CD4-positive, alpha-beta T cell treated with Interleukin-17A for 4 hours (primary cell): ENCODE results near the gene AMN.
"Not testable (repeated sequence)": the region's sequence is repeated elsewhere in the genome, so short reads cannot be mapped to it uniquely, and the experiment has no call there.

Experiments used
- DNase-seq: peaks from one replicate; pipeline ENCODE4 v3.0.0-alpha.2; 2020; ENCODE audit warnings: mixed read lengths

AMN gene

GRCh38 chr14:102922490-102923200 is at the start of gene AMN:
AMN (plus strand) TSS chr14:102922663; CDS start chr14:102922689, 26 bp downstream.
- no peak for DNase-seq

GRCh38 chr14:102873131-102873530 is 49.3 kb upstream of the AMN start:
- DNase-seq = no peak

DNA sequence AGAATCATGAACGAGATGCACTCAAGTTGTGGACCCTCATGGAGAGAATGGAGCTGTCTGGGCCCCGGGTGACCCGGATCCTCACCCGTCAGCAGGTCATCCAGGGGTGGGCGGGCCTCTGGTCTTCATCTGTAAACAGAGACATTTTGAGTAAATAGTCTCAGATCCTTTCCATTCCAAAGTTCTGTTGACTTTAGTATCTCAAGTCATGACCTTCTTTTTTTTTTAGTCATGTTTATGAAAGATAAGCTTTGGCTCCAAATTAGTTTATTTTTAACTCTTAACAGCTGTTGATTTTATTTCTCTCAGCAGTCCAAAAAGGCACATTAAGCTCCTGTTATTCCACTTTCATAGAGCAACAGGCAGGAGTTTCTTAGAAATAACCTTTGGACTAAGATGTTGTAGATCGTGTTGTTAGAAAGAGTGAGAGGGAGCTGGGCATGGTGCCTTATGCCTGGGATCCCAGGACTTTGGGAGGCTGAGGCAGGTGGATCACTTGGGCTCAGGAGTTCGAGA is 48.9 kb upstream of the AMN start:
- no peak for DNase-seq

DNA sequence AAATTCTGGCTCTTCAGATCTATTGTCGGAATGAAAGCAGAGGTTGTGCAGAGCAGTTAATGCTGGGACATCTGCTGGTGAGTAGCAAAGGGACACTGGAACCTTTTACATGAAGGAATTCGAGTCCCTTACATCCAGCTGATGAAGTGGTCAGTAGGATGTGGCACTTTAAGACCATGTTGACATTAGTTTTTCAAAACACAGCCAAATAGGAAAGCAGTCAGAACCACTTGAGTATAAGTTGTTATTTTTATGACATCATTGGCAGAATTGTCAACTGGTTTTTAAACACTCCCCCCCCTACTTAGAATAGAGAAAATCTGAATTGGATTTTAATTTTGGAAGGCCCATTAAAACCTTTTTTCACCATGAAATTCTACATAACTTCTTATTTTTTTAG is 46.8 kb upstream of the AMN start:
- DNase-seq = no peak

DNA sequence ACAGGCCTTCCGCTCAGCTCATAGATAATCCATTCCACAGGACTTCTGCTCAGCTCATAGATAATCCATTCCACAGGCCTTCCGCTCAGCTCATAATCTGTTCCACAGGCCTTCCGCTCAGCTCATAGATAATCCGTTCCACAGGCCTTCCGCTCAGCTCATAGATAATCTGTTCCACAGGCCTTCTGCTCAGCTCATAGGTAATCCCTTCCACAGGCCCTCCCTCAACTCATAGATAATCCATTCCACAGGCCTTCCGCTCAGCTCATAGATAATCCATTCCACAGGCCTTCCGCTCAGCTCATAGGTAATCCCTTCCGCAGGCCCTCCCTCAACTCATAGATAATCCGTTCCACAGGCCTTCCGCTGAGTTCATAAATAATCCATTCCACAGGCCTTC is 45.0 kb upstream of the AMN start:
- not testable (repeated sequence) for DNase-seq

GRCh38 chr14:102878174-102878969 is 44.1 kb upstream of the AMN start:
- no peak for DNase-seq

- DNase-seq = no peak
Observed at GRCh38 chr14:102878970-102879460, 43.4 kb upstream of the AMN start.

DNA sequence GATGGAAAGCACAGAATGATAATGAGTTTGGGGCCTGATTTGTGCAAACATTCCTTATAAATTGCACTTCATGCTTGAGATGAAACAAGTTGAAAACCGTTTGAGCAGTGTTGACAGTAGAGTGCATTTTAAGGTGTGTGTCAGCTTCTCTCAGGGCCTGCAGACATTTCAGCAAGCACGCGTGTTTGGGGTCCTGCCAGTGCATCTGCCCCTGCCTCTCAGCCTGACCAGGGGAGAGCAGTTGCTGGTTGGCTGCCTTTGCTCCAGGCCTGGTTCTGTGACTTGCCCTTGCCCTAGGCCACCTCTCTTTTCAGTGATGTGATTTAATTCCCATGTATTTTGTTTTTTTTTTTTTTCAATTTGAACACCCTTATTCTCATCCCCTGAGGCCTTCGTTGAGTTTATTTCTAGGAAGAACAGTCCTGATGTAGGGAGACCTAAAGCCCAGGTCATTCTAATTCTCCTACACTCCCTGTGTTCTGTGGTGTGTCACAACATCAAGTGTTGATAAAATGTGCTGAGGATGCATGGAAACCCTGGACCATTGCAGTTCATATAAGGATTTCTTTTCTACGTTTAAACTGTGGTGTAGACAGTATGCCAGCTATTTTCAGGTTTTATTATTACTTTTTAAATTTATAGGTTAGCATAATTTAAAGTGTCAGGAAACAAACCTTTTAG is 40.1 kb upstream of the AMN start:
- DNase-seq = no peak

- DNase-seq = no peak
Observed at GRCh38 chr14:102883089-102883541, 39.3 kb upstream of the AMN start.

DNA sequence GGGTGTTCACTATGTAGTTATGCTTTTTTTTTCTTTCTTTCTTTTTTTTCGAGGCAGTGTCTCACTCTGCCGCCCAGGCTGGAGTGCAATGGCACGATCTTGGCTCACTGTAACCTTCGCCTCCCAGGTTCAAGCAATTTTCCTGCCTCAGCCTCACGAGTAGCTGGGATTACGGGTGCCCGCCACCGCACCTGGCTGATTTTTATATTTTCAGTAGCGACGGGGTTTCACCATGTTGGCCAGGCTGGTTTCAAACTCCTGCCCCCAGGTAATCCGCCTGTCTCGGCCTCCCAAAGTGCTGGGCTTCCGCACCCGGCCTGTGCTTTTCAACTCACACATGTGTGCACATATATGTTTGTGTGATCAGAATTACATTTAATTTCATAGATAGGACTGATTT is 38.9 kb upstream of the AMN start:
- no peak for DNase-seq

GRCh38 chr14:102885737-102886447 is 36.6 kb upstream of the AMN start:
- no peak for DNase-seq

DNA sequence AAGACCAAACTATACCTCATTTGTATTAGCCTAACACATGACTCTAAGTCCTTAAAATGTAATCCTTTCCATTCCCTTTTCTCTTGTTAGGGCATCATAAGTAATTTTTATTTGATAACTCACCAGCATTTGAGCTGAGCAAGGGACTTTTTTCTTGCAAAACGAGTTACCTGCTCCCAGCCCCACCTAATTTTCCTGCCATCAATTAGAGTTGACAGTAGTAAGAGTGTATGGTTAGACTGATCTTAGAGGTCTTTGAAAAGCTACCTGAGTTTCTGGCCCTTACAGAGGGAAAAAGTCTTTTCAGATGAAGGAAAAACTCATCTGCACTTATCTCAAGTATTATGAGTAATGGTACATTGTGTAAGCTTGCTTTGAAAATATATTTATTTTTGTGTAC is 33.7 kb upstream of the AMN start:
- DNase-seq = no peak

DNA sequence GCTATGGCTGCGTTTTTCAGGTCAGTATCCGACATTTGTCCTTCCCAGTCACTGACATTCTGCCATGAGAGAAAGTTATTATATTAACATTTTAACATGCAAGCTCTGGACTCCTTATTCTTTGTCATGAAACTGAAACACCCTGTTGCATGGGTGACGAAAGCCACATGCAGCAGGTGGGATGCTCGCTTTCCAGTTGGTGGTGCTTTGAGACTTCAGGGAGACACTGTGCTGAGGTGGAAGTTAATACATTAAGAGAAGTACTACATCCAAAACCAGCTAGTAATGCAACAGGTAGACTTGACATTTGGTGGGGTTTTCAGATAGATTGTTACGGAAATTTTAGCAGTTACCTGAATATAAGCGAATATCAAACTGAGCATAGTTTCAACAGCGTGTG is 32.8 kb upstream of the AMN start:
- no peak for DNase-seq

GRCh38 chr14:102891111-102891510 is 31.4 kb upstream of the AMN start:
- no peak for DNase-seq

GRCh38 chr14:102891556-102891955 is 30.9 kb upstream of the AMN start:
- DNase-seq = no peak

DNA sequence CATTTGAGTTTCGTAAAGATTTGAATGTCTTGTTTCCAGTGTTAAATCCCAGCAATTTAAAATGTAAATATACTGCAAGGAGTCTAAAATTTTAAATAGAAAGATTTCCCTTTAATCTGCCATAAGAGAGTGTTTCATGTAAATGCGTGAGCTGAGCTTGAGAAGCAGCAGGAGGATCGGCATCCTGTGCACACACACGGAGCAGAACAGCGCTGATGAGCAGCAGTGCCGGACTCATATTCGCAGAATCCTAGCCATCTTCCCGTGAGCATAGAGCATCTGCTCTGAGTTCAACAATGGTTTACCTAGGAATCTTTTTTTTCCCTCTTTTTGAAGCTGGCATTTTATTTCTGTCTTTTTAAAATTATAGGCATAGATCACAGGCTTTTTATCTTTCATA is 29.8 kb upstream of the AMN start:
- no peak for DNase-seq

GRCh38 chr14:102893452-102893851 is 29.0 kb upstream of the AMN start:
- no peak for DNase-seq

GRCh38 chr14:102896735-102897134 is 25.7 kb upstream of the AMN start:
- DNase-seq = not testable (repeated sequence)

- no peak for DNase-seq
Observed at GRCh38 chr14:102897299-102898027, 25.0 kb upstream of the AMN start.

DNA sequence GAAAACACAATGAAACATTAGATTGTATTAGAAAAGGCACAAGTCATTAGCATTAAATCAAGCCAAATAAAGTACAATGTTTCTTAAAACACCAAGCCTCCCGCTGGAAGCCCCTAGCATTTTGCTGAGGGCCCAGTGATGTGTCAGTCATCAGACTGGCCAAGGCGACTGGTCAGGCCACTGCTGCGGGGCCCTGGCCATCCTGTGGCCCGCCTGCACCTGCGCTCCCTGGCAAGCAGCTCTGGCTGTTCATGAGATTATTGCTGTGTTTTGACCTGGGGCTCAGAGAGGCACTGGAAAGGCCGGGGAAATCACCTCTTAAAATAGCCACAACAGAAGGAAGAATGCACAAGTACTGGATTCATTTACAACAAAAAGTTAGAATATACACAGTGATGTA is 24.2 kb upstream of the AMN start:
- no peak for DNase-seq

DNA sequence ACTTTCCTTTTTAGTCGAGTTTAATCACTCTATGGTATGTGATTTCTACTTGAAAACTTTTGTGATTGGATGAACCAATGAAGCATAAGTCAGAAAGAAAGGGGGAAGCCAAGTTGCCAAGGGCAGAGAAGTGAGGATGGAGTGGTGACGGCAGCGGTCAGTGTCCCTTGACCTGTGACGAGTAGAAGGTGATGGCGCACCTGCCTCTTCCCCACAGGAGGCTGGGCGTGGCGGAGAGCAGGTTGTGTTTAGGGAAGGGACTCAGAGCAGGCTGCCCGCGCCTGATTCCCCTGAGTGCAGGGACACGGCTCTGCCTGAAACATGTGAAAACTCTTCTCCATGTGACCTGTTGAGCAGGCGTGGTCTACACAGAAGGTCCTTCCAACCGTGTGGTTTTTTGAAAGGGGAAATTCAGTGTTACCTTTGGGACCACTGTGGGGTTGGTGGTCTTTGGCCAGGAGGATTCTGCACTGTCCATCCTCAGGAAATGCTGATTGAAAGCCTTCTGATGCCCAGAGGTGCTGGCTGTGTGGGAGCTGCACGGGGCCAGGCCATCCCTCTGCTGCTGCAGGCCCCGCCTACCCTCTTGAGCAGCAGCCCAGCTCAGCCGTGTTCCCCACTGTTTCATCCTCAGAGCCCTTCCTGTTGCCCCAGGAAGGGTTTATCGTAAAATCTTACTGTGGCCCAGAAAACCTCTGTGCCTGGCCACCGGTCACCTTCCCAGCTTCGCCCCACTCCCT is 23.5 kb upstream of the AMN start:
- DNase-seq = no peak
